HEK293 (cell line): ENCODE data around the gene CCDC51.

ENCODE experiments used
- ZBTB7A ChIP-seq: fragments of 450-650 bp; formaldehyde crosslinking; IDR thresholded peaks from 2 replicates; pipeline ENCODE4 v1.5.1; 2016; ENCODE audit warnings: low read depth, missing biosample characterization, missing genetic modification characterization
- TF ChIP-seq, protein P1 (sequence below): fragments of 450-650 bp; formaldehyde crosslinking; IDR thresholded peaks from 2 replicates; pipeline ENCODE4 v1.5.1; 2016; ENCODE audit warnings: missing biosample characterization, missing genetic modification characterization

DNA sequence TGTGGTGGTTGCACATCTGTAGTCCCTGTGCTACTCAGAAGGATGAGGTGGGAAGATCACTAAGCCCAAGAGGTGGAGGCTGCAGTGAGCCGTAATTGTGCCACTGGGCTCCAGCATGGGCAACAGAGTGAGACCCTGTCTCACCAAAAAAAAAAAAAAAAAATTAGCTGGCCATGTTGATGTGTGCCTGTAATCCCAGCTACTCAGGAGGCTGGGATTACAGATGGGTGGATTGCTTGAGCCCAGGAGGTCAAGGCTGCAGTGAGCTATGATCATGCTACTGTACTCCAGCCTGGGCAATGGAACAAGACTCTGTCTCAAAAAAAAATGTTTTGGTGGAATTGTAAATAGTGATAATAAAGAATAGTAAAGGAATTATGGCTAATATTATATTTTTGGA is 16.5 kb upstream of the CCDC51 start:
- no peak for TF ChIP-seq ZBTB7A (tag by site-specific recombination)
- TF ChIP-seq, protein P1, sequence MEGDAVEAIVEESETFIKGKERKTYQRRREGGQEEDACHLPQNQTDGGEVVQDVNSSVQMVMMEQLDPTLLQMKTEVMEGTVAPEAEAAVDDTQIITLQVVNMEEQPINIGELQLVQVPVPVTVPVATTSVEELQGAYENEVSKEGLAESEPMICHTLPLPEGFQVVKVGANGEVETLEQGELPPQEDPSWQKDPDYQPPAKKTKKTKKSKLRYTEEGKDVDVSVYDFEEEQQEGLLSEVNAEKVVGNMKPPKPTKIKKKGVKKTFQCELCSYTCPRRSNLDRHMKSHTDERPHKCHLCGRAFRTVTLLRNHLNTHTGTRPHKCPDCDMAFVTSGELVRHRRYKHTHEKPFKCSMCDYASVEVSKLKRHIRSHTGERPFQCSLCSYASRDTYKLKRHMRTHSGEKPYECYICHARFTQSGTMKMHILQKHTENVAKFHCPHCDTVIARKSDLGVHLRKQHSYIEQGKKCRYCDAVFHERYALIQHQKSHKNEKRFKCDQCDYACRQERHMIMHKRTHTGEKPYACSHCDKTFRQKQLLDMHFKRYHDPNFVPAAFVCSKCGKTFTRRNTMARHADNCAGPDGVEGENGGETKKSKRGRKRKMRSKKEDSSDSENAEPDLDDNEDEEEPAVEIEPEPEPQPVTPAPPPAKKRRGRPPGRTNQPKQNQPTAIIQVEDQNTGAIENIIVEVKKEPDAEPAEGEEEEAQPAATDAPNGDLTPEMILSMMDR (tag by site-specific recombination): no peak
